Right atrium auricular region (tissue), 2 donors: ENCODE results near the gene LDB2. TPM values are rescaled to one million over a fixed set of nuclear protein-coding genes. Genes with fewer than 3 reads are reported as not detected.

Experiments
- DNase-seq: peaks from one replicate; pipeline ENCODE4 v3.0.0-alpha.2; 2019; ENCODE audit warnings: low spot score
- H3K27ac ChIP-seq, 2 donors: fragments of 200-600 bp; sonication (generic); 1 replicate in 1 of 2; 2 replicates in 1 of 2; pipeline ENCODE4 v1.5.1; 2016 to 2019
- H3K27me3 ChIP-seq, 2 donors: fragments of 200-600 bp; sonication (generic); one replicate each; pipeline versions ENCODE4 v1.5.1 to v1.6.0; 2017 to 2019
- H3K36me3 ChIP-seq: fragments of 200-600 bp; sonication (generic); one replicate; pipeline ENCODE4 v1.5.1; 2016
- H3K4me1 ChIP-seq, 2 donors: fragments of 200-600 bp; sonication (generic); one replicate each; pipeline versions ENCODE4 v1.5.1 to v1.6.0; 2017 to 2019
- H3K4me3 ChIP-seq, 2 donors: fragments of 200-600 bp; sonication (generic); 1 replicate in 1 of 2; 2 replicates in 1 of 2; pipeline ENCODE4 v1.5.1; 2017 to 2019; ENCODE audit warnings: mild to moderate bottlenecking in 1 of 2, moderate library complexity in 1 of 2
- H3K9me3 ChIP-seq, 2 donors: fragments of 200-600 bp; sonication (generic); one replicate each; pipeline ENCODE4 v1.5.1; 2019
- CTCF ChIP-seq, 2 donors: fragments of 200-600 bp; sonication (generic); IDR thresholded peaks; one replicate each; pipeline ENCODE4 v1.5.1; 2019; ENCODE audit warnings: antibody characterized with exemption in 2 of 2
- total RNA-seq, 2 donors: library from RNA; depleted of rRNA; stranded (reverse); fragments of >200 nt; gene quantifications; one replicate each; pipeline ENCODE4 v1.1.0, GENCODE V29; 2016

The LDB2 gene
- total RNA-seq, 2 donors from 2014 or later, result 35.2 to 64.4 TPM

GRCh38 chr4:16809064-16809463, 89.4 kb downstream of the LDB2 start:
- H3K4me1 ChIP-seq, result no peaks in the 10 kb centered on the region
- no peaks in the 10 kb centered on the region for H3K27me3 ChIP-seq
- peaks cover 0 to 11% of the 10 kb centered on the region in 2 donors for H3K9me3 ChIP-seq
- H3K27ac ChIP-seq, result no peak overlapping the region
- no peaks in the 10 kb centered on the region for H3K36me3 ChIP-seq
- DNase-seq, result no peak
- no peak for TF ChIP-seq CTCF (IDR thresholded peaks at IDR 0.05)
- no peak overlapping the region for H3K4me3 ChIP-seq

DNA sequence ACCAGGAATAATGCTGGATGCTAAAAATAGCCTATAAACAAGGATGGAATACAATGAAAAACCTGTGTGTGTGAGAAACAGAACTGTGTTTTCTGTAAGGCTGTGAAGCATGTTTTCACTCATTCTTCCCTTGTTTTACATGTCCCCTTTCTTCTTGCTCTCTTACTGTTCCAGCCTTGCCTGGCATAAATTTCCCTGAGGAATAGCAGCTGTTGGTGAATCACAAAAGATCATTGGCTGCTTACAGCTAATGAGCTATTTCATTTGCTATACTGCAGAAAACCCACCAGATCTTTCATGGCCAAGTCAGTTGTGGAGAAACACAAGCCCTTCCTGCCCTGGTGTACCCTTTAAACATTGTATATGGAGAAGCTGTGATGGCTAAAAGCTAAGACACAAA, 91.1 kb downstream of the LDB2 start:
- Histone ChIP-seq H3K9me3 (peaks cover 0 to 11% of the 10 kb centered on the region in 2 donors), H3K36me3 (no peaks in the 10 kb centered on the region), H3K4me3 (no peak overlapping the region), H3K27ac (no peak overlapping the region), H3K4me1 (no peaks in the 10 kb centered on the region), H3K27me3 (no peaks in the 10 kb centered on the region)
- no peak for TF ChIP-seq CTCF (IDR thresholded peaks at IDR 0.05)
- DNase-seq, result no peak

- peaks cover 0 to 11% of the 10 kb centered on the region in 2 donors for H3K9me3 ChIP-seq
- H3K27ac ChIP-seq, result no peak overlapping the region
- H3K4me3 ChIP-seq, result no peak overlapping the region
- no peak for DNase-seq
- no peaks in the 10 kb centered on the region for H3K27me3 ChIP-seq
- H3K4me1 ChIP-seq, result no peaks in the 10 kb centered on the region
- no peaks in the 10 kb centered on the region for H3K36me3 ChIP-seq
- TF ChIP-seq CTCF (IDR thresholded peaks at IDR 0.05), result no peak
These were observed 93.9 kb downstream of the LDB2 start for GRCh38 chr4:16804581-16804980.

GRCh38 chr4:16802044-16802443, 96.4 kb downstream of the LDB2 start:
- Histone ChIP-seq H3K27me3 (no peaks in the 10 kb centered on the region), H3K27ac (no peak overlapping the region), H3K4me3 (no peak overlapping the region), H3K9me3 (peaks cover 0 to 7% of the 10 kb centered on the region in 2 donors), H3K36me3 (no peaks in the 10 kb centered on the region), H3K4me1 (no peaks in the 10 kb centered on the region)
- DNase-seq, result no peak
- TF ChIP-seq CTCF (IDR thresholded peaks at IDR 0.05), result no peak

DNA sequence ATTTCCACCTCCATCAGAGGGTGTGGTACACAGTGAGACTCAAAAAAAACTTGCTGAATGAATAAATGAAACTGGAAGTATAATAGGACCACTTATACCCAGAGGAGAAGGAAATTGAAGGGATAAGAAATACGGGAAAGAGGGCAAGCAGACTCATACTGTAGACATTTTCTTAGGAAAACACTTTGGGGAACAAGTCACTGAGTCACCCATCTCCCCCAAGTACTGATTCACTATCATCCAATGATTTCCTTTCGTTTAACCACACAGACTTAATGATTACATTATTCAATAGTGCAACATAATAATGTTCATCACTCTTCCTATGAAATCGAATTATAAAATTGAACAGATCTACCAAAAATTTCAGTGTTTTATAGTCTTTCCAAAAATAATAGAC, 97.1 kb downstream of the LDB2 start:
- Histone ChIP-seq H3K4me1 (no peaks in the 10 kb centered on the region), H3K27ac (no peak overlapping the region)
- TF ChIP-seq CTCF (IDR thresholded peaks at IDR 0.05), result no peak

GRCh38 chr4:16794816-16795445, 103.5 kb downstream of the LDB2 start:
- peak; percentile 72 for DNase-seq
- TF ChIP-seq CTCF (IDR thresholded peaks at IDR 0.05), result peak; percentile 53 to 80
- H3K4me3 ChIP-seq, result no peak overlapping the region
- H3K36me3 ChIP-seq, result no peaks in the 10 kb centered on the region
- no peaks in the 10 kb centered on the region for H3K9me3 ChIP-seq
- H3K4me1 ChIP-seq, result peaks cover 0 to 6% of the 10 kb centered on the region in 2 donors
- H3K27ac ChIP-seq, result no peak overlapping the region
- no peaks in the 10 kb centered on the region for H3K27me3 ChIP-seq

More for the DNA sequence above, 97.1 kb downstream of the LDB2 start:
- Histone ChIP-seq H3K9me3 (peaks cover 0 to 7% of the 10 kb centered on the region in 2 donors), H3K27me3 (no peaks in the 10 kb centered on the region), H3K36me3 (no peaks in the 10 kb centered on the region), H3K4me3 (no peak overlapping the region)
- no peak for DNase-seq
